ENCODE results near the gene PRRX1.

The PRRX1 gene

GRCh38 chr1:170721621-170722020 lies 57.7 kb downstream of the PRRX1 start:
- no peak for DNase-seq (ENCODE audit: low read depth)

- DNase-seq (ENCODE audit: low read depth), result no peak
Measured at GRCh38 chr1:170723518-170723917, 59.6 kb downstream of the PRRX1 start.

GRCh38 chr1:170725326-170725725 lies 61.4 kb downstream of the PRRX1 start:
- DNase-seq (ENCODE audit: low read depth), result no peak

GRCh38 chr1:170727963-170728362 lies 64.0 kb downstream of the PRRX1 start:
- no peak for DNase-seq (ENCODE audit: low read depth)

- no peak for DNase-seq (ENCODE audit: low read depth)
Measured at GRCh38 chr1:170729225-170730002, 65.5 kb downstream of the PRRX1 start.

GRCh38 chr1:170730014-170730413 lies 66.1 kb downstream of the PRRX1 start:
- DNase-seq (ENCODE audit: low read depth), result no peak

- no peak for DNase-seq (ENCODE audit: low read depth)
Measured at GRCh38 chr1:170730438-170730837, 66.5 kb downstream of the PRRX1 start.

- no peak for DNase-seq (ENCODE audit: low read depth)
Measured at GRCh38 chr1:170731566-170732251, 67.8 kb downstream of the PRRX1 start.

GRCh38 chr1:170732252-170732588 lies 68.3 kb downstream of the PRRX1 start:
- DNase-seq (ENCODE audit: low read depth), result no peak

- no peak for DNase-seq (ENCODE audit: low read depth)
Measured at GRCh38 chr1:170734412-170735175, 70.7 kb downstream of the PRRX1 start.

GRCh38 chr1:170735366-170736263 lies 71.7 kb downstream of the PRRX1 start:
- no peak for DNase-seq (ENCODE audit: low read depth)

- no peak for DNase-seq (ENCODE audit: low read depth)
Measured at GRCh38 chr1:170739803-170740202, 75.9 kb downstream of the PRRX1 start.

- DNase-seq (ENCODE audit: low read depth), result no peak
Measured at GRCh38 chr1:170741678-170742077, 77.7 kb downstream of the PRRX1 start.

GRCh38 chr1:170742600-170742999 lies 78.7 kb downstream of the PRRX1 start:
- no peak for DNase-seq (ENCODE audit: low read depth)

GRCh38 chr1:170743083-170743482 lies 79.2 kb downstream of the PRRX1 start:
- DNase-seq (ENCODE audit: low read depth), result no peak

- no peak for DNase-seq (ENCODE audit: low read depth)
Measured at GRCh38 chr1:170749549-170749948, 85.6 kb downstream of the PRRX1 start.

- DNase-seq (ENCODE audit: low read depth), result no peak
Measured at GRCh38 chr1:170749959-170750358, 86.0 kb downstream of the PRRX1 start.

GRCh38 chr1:170755795-170756194 lies 91.9 kb downstream of the PRRX1 start:
- DNase-seq (ENCODE audit: low read depth), result no peak

GRCh38 chr1:170758992-170759391 lies 95.1 kb downstream of the PRRX1 start:
- no peak for DNase-seq (ENCODE audit: low read depth)

- no peak for DNase-seq (ENCODE audit: low read depth)
Measured at GRCh38 chr1:170765279-170765678, 101.3 kb downstream of the PRRX1 start.

- no peak for DNase-seq (ENCODE audit: low read depth)
Measured at GRCh38 chr1:170765712-170766330, 101.9 kb downstream of the PRRX1 start.
